Duodenal mucosa (tissue), 2 donors: ENCODE measurements around the gene MAN1C1.

Source experiments
- H3K27ac ChIP-seq: one replicate; pipeline ENCODE4 v1.7.0; 2013; ENCODE audit warnings: low read depth, low read length
- H3K27me3 ChIP-seq, 2 donors: one replicate each; pipeline ENCODE4 v1.7.0; 2013; ENCODE audit warnings: low read length in 2 of 2, control low read depth in 1 of 2; ENCODE audit not compliant: insufficient read depth in 2 of 2, control insufficient read depth in 1 of 2
- H3K36me3 ChIP-seq, 2 donors: one replicate each; pipeline ENCODE4 v1.7.0; 2013; ENCODE audit warnings: low read length in 2 of 2, control low read depth in 1 of 2; ENCODE audit not compliant: insufficient read depth in 2 of 2, control insufficient read depth in 1 of 2
- H3K4me1 ChIP-seq, 2 donors: one replicate each; pipeline ENCODE4 v1.7.0; 2013; ENCODE audit warnings: low read length in 2 of 2, control low read depth in 1 of 2; ENCODE audit not compliant: insufficient read depth in 2 of 2, control insufficient read depth in 1 of 2
- H3K4me3 ChIP-seq, 2 donors: one replicate each; pipeline ENCODE4 v1.7.0; 2013; ENCODE audit warnings: low read length in 2 of 2, low read depth in 1 of 2
- H3K9ac ChIP-seq, 2 donors: one replicate each; pipeline ENCODE4 v1.7.0; 2013; ENCODE audit warnings: low read length in 2 of 2, low read depth in 1 of 2
- H3K9me3 ChIP-seq, 2 donors: one replicate each; pipeline ENCODE4 v1.7.0; 2013; ENCODE audit warnings: low read length in 2 of 2, control low read depth in 1 of 2; ENCODE audit not compliant: control insufficient read depth in 1 of 2

Gene MAN1C1

DNA sequence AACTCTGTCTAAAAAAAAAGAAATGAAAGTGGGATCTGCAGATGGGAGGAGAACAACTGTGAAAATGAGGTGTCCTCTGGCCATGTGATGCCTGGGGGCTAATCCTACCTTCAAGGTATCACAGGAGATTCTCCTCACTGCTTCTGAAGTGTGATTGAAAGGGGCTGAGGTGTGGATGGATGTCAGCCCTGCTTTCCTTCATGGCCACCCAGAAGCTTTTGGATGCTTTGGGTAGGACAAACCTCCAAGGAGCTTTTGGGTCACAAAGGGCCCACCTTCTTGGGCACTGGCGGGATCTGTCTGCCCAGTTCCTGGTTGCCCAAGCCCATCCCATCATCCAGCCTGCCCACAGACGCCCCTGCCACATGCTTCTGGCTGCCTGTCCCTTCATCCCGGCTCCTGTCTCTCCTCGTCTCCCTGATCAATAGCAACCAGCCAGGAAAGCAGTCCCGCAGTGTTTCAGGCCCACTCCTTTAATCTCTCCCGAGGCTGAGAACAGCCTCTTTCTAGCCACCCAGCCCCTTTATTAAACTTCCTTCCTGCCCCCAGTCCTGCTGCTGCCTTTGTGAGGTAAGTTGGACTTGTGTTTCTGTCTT is 87.2 kb downstream of the MAN1C1 start:
- no peak overlapping the region for H3K9ac ChIP-seq
- no peak overlapping the region for H3K27ac ChIP-seq
- no peaks in the 10 kb centered on the region for H3K36me3 ChIP-seq
- no peak overlapping the region for H3K4me3 ChIP-seq
- peaks cover 14 to 15% of the 10 kb centered on the region in 2 donors for H3K4me1 ChIP-seq
- H3K27me3 ChIP-seq = no peaks in the 10 kb centered on the region
- H3K9me3 ChIP-seq = no peaks in the 10 kb centered on the region

- Histone ChIP-seq H3K27me3 (no peaks in the 10 kb centered on the region), H3K4me3 (no peak overlapping the region), H3K36me3 (no peaks in the 10 kb centered on the region), H3K27ac (no peak overlapping the region), H3K4me1 (peaks cover 13 to 14% of the 10 kb centered on the region in 2 donors), H3K9me3 (no peaks in the 10 kb centered on the region), H3K9ac (no peak overlapping the region)
Observed at GRCh38 chr1:25704267-25704691, 87.7 kb downstream of the MAN1C1 start.

- no peak overlapping the region for H3K4me3 ChIP-seq
- H3K4me1 ChIP-seq = peaks cover 8% of the 10 kb centered on the region in 2 donors
- H3K27ac ChIP-seq = no peak overlapping the region
- H3K9ac ChIP-seq = no peak overlapping the region
- H3K36me3 ChIP-seq = no peaks in the 10 kb centered on the region
- H3K27me3 ChIP-seq = no peaks in the 10 kb centered on the region
- H3K9me3 ChIP-seq = no peaks in the 10 kb centered on the region
Observed at GRCh38 chr1:25705699-25706098, 89.1 kb downstream of the MAN1C1 start.

DNA sequence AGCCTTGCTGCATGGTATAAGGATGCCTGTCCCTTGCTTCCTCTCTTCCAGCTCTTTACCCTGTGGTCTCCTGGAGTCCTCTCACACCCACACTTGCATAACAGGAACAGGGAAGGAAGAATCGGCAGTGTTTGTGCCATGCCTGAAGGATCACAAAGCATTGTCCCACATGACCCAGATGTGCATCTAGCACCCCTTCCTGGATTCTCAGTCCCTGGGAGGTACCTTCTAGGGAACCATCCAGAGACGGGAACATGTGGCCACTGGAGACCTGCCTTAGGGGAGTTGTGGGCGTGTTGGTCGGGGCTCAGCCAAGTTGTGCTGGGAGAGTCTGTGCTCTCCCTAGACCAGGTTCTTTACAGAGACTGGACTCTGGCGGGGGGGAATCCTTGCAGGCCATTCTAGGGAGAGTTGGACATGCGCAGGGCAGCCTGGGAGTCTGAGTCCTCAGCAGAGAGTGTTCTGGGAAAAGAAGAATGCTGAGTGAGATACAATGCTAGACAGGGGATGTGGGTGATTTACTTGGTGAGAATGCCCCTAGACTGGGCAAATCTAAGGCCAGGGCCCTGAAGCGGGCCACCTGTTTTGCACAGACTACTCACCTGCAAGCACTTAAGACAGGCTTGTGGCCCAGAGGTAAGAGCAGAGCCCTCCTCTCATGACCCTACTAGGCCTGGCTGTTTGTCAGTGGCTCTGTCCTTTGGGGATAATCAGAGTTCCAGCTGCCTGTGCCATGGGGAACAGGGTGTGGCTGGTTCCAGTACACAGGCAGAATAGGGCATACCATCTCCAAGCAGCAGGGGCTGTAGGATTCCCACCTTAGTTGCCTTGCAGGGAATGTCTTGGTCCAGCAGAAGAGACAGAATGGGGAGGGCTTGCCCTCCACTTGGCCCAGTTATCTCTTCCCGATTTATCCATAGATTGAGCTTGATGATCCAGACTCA is 89.8 kb downstream of the MAN1C1 start:
- H3K9me3 ChIP-seq = no peaks in the 10 kb centered on the region
- no peaks in the 10 kb centered on the region for H3K27me3 ChIP-seq
- H3K4me1 ChIP-seq = peaks cover 8% of the 10 kb centered on the region in 2 donors
- H3K36me3 ChIP-seq = no peaks in the 10 kb centered on the region
- H3K27ac ChIP-seq = no peak overlapping the region
- no peak overlapping the region for H3K9ac ChIP-seq
- H3K4me3 ChIP-seq = no peak overlapping the region

- Histone ChIP-seq H3K4me3 (no peak overlapping the region), H3K36me3 (no peaks in the 10 kb centered on the region), H3K9ac (no peak overlapping the region), H3K27me3 (no peaks in the 10 kb centered on the region), H3K4me1 (peaks cover 8% of the 10 kb centered on the region in 2 donors), H3K9me3 (no peaks in the 10 kb centered on the region), H3K27ac (no peak overlapping the region)
Observed at GRCh38 chr1:25707280-25708016, 90.9 kb downstream of the MAN1C1 start.

DNA sequence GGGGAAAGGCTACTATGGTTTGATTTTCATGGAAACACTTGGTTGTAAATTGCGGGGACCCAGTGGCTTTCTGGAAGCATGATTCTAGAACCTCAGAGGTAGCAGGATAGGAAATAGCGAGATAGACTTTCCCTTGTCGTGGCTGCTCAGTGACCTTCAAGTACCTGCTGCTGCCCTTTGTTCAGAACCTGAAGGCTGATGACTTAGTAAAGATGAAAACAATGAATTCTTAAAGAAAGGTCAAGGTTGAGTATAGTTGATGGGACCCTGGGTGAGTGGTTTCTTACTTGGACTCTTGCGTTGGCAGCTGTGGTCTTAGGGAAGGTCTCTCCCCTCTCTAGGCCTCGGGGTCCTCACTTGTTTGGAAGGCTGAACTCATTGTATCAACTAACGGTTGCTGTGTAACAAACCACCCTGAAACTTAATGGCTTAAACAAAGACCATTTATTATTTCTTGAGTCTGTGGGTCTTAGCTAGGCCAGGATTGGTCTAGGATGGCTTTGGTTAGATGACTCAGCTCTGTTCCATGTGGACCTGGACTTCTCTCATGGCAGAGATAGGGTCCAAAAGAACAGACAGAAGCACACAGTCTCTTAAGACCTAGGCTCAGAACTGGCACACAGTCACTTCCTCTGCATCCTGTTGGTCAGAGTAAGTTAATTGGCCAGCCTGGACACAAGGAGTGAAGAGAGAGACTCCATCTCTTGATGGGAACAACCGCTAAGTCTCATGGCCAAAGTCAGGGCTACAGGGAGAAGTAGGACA is 94.2 kb downstream of the MAN1C1 start:
- peaks cover 0 to 3% of the 10 kb centered on the region in 2 donors for H3K4me1 ChIP-seq
- H3K9me3 ChIP-seq = no peaks in the 10 kb centered on the region

GRCh38 chr1:25711555-25712298 is 95.1 kb downstream of the MAN1C1 start:
- peaks cover 0 to 3% of the 10 kb centered on the region in 2 donors for H3K4me1 ChIP-seq
- H3K9me3 ChIP-seq = no peaks in the 10 kb centered on the region
- no peaks in the 10 kb centered on the region for H3K36me3 ChIP-seq
- no peak overlapping the region for H3K4me3 ChIP-seq
- no peaks in the 10 kb centered on the region for H3K27me3 ChIP-seq
- no peak overlapping the region for H3K27ac ChIP-seq
- no peak overlapping the region for H3K9ac ChIP-seq

More for the DNA sequence above, 94.2 kb downstream of the MAN1C1 start:
- Histone ChIP-seq H3K27me3 (no peaks in the 10 kb centered on the region), H3K9ac (no peak overlapping the region), H3K27ac (no peak overlapping the region), H3K4me3 (no peak overlapping the region), H3K36me3 (no peaks in the 10 kb centered on the region)

- H3K4me3 ChIP-seq = no peak overlapping the region
- H3K4me1 ChIP-seq = peaks cover 0 to 3% of the 10 kb centered on the region in 2 donors
- H3K9me3 ChIP-seq = no peaks in the 10 kb centered on the region
- no peak overlapping the region for H3K27ac ChIP-seq
- H3K27me3 ChIP-seq = no peaks in the 10 kb centered on the region
- H3K36me3 ChIP-seq = no peaks in the 10 kb centered on the region
- H3K9ac ChIP-seq = no peak overlapping the region
Observed at GRCh38 chr1:25712299-25712970, 95.8 kb downstream of the MAN1C1 start.

- Histone ChIP-seq H3K27ac (no peak overlapping the region), H3K4me3 (no peak overlapping the region), H3K36me3 (no peaks in the 10 kb centered on the region), H3K9ac (no peak overlapping the region), H3K27me3 (no peaks in the 10 kb centered on the region), H3K4me1 (peaks cover 0 to 3% of the 10 kb centered on the region in 2 donors), H3K9me3 (no peaks in the 10 kb centered on the region)
Observed at GRCh38 chr1:25713961-25714360, 97.4 kb downstream of the MAN1C1 start.
